H1 (cell line): ENCODE results near the gene NKTR. TPM values are rescaled to one million over a fixed set of nuclear protein-coding genes. Genes with fewer than 3 reads are reported as not detected.
A peak's percentile ranks its signal among the peaks of the same experiment; 100 is the strongest.

Experiments used
- CHD2 ChIP-seq: IDR thresholded peaks from 2 replicates; pipeline ENCODE4 v1.6.1; 2012; ENCODE audit warnings: low read length, improper control_type of control experiment
- E2F6 ChIP-seq: IDR thresholded peaks from 2 replicates; pipeline ENCODE4 v1.6.1; 2012; ENCODE audit warnings: inconsistent platforms
- EP300 ChIP-seq, 2 experiments: IDR thresholded peaks; 1 replicate in 1 of 2; 2 replicates in 1 of 2; pipeline ENCODE4 v1.6.1; 2011 to 2012; ENCODE audit warnings: low read depth in 2 of 2, low read length in 2 of 2, mild to moderate bottlenecking in 2 of 2, borderline replicate concordance in 1 of 2, inconsistent platforms in 1 of 2, moderate library complexity in 1 of 2
- FOSL1 ChIP-seq: IDR thresholded peaks from 2 replicates; pipeline ENCODE4 v1.6.1; 2011; ENCODE audit warnings: mild to moderate bottlenecking, low read depth, low read length, moderate library complexity; ENCODE audit not compliant: insufficient read depth
- GABPA ChIP-seq: IDR thresholded peaks from 2 replicates; pipeline ENCODE4 v1.6.1; 2011; ENCODE audit warnings: mild to moderate bottlenecking, low read length, moderate library complexity, borderline replicate concordance; ENCODE audit not compliant: insufficient read depth
- GTF2F1 ChIP-seq: IDR thresholded peaks from 2 replicates; pipeline ENCODE4 v1.6.1; 2012; ENCODE audit warnings: low read depth, low read length, improper control_type of control experiment, borderline replicate concordance
- KDM4A ChIP-seq: IDR thresholded peaks from one replicate; pipeline ENCODE4 v1.7.1; 2012; ENCODE audit warnings: low read depth, mild to moderate bottlenecking, moderate library complexity, low read length, inconsistent platforms; ENCODE audit not compliant: severe bottlenecking
- RAD21 ChIP-seq, 2 experiments: IDR thresholded peaks in 1 of 2; conservative IDR thresholded peaks in 1 of 2; 2 replicates each; pipeline ENCODE4 v1.6.1; 2011; ENCODE audit warnings: low read depth in 2 of 2, low read length in 2 of 2, improper control_type of control experiment in 1 of 2, inconsistent platforms in 1 of 2, mild to moderate bottlenecking in 1 of 2, moderate library complexity in 1 of 2
- RFX5 ChIP-seq: IDR thresholded peaks from 2 replicates; pipeline ENCODE4 v1.6.1; 2011; ENCODE audit warnings: low read depth, low read length, improper control_type of control experiment, borderline replicate concordance
- RNF2 ChIP-seq: fragments of 200-900, 300-1000 bp; sonication (generic); IDR thresholded peaks from 2 replicates; pipeline ENCODE4 v1.7.1; 2016; ENCODE audit warnings: borderline replicate concordance, low read depth, mild to moderate bottlenecking, antibody characterized with exemption, low read length; ENCODE audit not compliant: poor library complexity, severe bottlenecking; ENCODE audit errors: missing control alignments
- SAP30 ChIP-seq: fragments of 300-600 bp; sonication (generic); IDR thresholded peaks from 2 replicates; pipeline ENCODE4 v1.7.1; 2012; ENCODE audit warnings: low read length, moderate library complexity, mild to moderate bottlenecking, inconsistent platforms; ENCODE audit not compliant: insufficient read depth, insufficient replicate concordance
- SP2 ChIP-seq: IDR thresholded peaks from 2 replicates; pipeline ENCODE4 v1.6.1; 2012; ENCODE audit warnings: mild to moderate bottlenecking, low read length, inconsistent platforms
- SRF ChIP-seq: IDR thresholded peaks from 2 replicates; pipeline ENCODE4 v1.6.1; 2011; ENCODE audit warnings: mild to moderate bottlenecking, low read depth, low read length, moderate library complexity
- SUZ12 ChIP-seq: fragments of 200-600 bp; sonication (generic); IDR thresholded peaks from 2 replicates; pipeline ENCODE4 v1.6.1; 2012; ENCODE audit warnings: mild to moderate bottlenecking, inconsistent platforms, low read length, moderate library complexity, mixed read lengths
- ZNF274 ChIP-seq: IDR thresholded peaks from 2 replicates; pipeline ENCODE4 v1.7.0; 2012; ENCODE audit warnings: low read length, borderline replicate concordance; ENCODE audit errors: extremely low read depth
- polyA plus RNA-seq, 7 experiments: library from polyadenylated mRNA; depleted of rRNA in 3 of 7; stranded (reverse) in 5 of 7; unstranded in 2 of 7; fragments of >200 nt in 5 of 7; fragments of 200-250 nt in 2 of 7; gene quantifications; 1 replicate in 5 of 7; 2 replicates in 1 of 7; 4 replicates in 1 of 7; pipeline versions ENCODE4 v1.2.1 to v1.2.3, GENCODE V29; 2011 to 2013; ENCODE audit warnings: missing spikeins in 2 of 7, mixed read lengths in 2 of 7
- total RNA-seq: library from RNA; stranded (reverse); fragmentation: NEBNext Ultra II Directional; extraction: Animal tissue kit (Norgen Biotek cat#: 25700); gene quantifications from 2 replicates; pipeline ENCODE4 v1.2.1, GENCODE V29; 2021
- TF ChIP-seq, protein P1 (sequence below), 3 experiments: IDR thresholded peaks; 1 replicate in 2 of 3; 2 replicates in 1 of 3; pipeline versions ENCODE4 v1.5.1 to v1.6.1; 2011; ENCODE audit warnings: low read length in 3 of 3, mild to moderate bottlenecking in 3 of 3, inconsistent platforms in 2 of 3, low read depth in 1 of 3, moderate library complexity in 1 of 3; ENCODE audit not compliant: insufficient read depth in 1 of 3; ENCODE audit errors: control extremely low read depth in 1 of 3
- TF ChIP-seq, protein P2 (sequence below): IDR thresholded peaks from 2 replicates; pipeline ENCODE4 v1.6.1; 2011; ENCODE audit warnings: low read depth, mild to moderate bottlenecking, low read length; ENCODE audit not compliant: insufficient read depth

The NKTR gene
- total and polyA plus RNA-seq, 2 of the 8 experiments (the other 6 are each of a cell fraction or from before 2014, with no cell fraction given), result 24.1 to 62.2 TPM

GRCh38 chr3:42600958-42601675 lies 631 bp downstream of the NKTR start (continued):
- TF ChIP-seq GTF2F1 (no peak), CHD2 (no peak), ZNF274 (no peak), GABPA (no peak), SRF (no peak), SP2 (no peak), KDM4A (peak; percentile 58), SAP30 (peak; percentile 33), SUZ12 (no peak), RAD21 (IDR thresholded peaks at IDR 0.05 in 1 of 2, conservative IDR thresholded peaks at IDR 0.05 in 1 of 2; ENCODE audit: low read depth in 2 of 2, low read length in 2 of 2) (no peak), RNF2 (no peak), FOSL1 (no peak), RFX5 (no peak), EP300 (IDR thresholded peaks at IDR 0.05; ENCODE audit: borderline replicate concordance in 1 of 2, low read depth in 2 of 2, low read length in 2 of 2) (no peak), E2F6 (no peak)
- TF ChIP-seq, protein P1, sequence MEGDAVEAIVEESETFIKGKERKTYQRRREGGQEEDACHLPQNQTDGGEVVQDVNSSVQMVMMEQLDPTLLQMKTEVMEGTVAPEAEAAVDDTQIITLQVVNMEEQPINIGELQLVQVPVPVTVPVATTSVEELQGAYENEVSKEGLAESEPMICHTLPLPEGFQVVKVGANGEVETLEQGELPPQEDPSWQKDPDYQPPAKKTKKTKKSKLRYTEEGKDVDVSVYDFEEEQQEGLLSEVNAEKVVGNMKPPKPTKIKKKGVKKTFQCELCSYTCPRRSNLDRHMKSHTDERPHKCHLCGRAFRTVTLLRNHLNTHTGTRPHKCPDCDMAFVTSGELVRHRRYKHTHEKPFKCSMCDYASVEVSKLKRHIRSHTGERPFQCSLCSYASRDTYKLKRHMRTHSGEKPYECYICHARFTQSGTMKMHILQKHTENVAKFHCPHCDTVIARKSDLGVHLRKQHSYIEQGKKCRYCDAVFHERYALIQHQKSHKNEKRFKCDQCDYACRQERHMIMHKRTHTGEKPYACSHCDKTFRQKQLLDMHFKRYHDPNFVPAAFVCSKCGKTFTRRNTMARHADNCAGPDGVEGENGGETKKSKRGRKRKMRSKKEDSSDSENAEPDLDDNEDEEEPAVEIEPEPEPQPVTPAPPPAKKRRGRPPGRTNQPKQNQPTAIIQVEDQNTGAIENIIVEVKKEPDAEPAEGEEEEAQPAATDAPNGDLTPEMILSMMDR (IDR thresholded peaks at IDR 0.05; ENCODE audit: control extremely low read depth in 1 of 3, insufficient read depth in 1 of 3, low read depth in 1 of 3, low read length in 3 of 3), result peak in 1 of 3 experiments; percentile 7; a peak in 1 of 4 replicates
- TF ChIP-seq, protein P2, sequence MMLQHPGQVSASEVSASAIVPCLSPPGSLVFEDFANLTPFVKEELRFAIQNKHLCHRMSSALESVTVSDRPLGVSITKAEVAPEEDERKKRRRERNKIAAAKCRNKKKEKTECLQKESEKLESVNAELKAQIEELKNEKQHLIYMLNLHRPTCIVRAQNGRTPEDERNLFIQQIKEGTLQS, result no peak
- TF ChIP-seq, all 59 proteins: peak for 9
